OCI-LY3 (cell line): ENCODE results near the gene FILIP1L.

Source experiments
- H2AFZ ChIP-seq: fragments of 200-600, 300-600 bp; shearing (Covaris generic); 2 replicates; pipeline ENCODE4 v1.6.0; 2014; ENCODE audit warnings: antibody characterized with exemption, low read depth, low read length
- H3K27ac ChIP-seq: fragments of 200-600, 300-600 bp; sonication (generic); 2 replicates; pipeline ENCODE4 v1.5.1; 2014; ENCODE audit warnings: mild to moderate bottlenecking, low read length, moderate library complexity, mixed read lengths
- H3K27me3 ChIP-seq: fragments of 200-600, 300-600 bp; sonication (generic); 2 replicates; pipeline ENCODE4 v1.6.1; 2014; ENCODE audit warnings: low read depth, low read length, mixed read lengths
- H3K36me3 ChIP-seq: fragments of 200-600, 300-600 bp; sonication (generic); replicated peaks from 2 replicates; pipeline ENCODE3; 2014; ENCODE audit warnings: low read depth, low read length, mixed read lengths
- H3K4me1 ChIP-seq: fragments of 300-600, 200-600 bp; sonication (generic); 2 replicates; pipeline ENCODE4 v1.6.1; 2014; ENCODE audit warnings: low read length, mixed read lengths
- H3K4me2 ChIP-seq: fragments of 200-600, 300-600 bp; sonication (generic); 2 replicates; pipeline ENCODE4 v1.6.1; 2014; ENCODE audit warnings: low read length, mixed read lengths
- H3K4me3 ChIP-seq: fragments of 300-600, 200-600 bp; sonication (generic); 2 replicates; pipeline ENCODE4 v1.5.1; 2014; ENCODE audit warnings: antibody characterized with exemption, mild to moderate bottlenecking, low read length, moderate library complexity
- H3K79me2 ChIP-seq: fragments of 300-600, 200-600 bp; shearing (Covaris generic); 2 replicates; pipeline ENCODE4 v1.6.1; 2014; ENCODE audit warnings: mild to moderate bottlenecking, low read length, mixed read lengths
- H3K9ac ChIP-seq: fragments of 300-600, 200-600 bp; shearing (Covaris generic); 2 replicates; pipeline ENCODE4 v1.6.0; 2014; ENCODE audit warnings: mild to moderate bottlenecking, low read length, moderate library complexity
- H3K9me3 ChIP-seq: fragments of 200-600, 300-600 bp; shearing (Covaris generic); 2 replicates; pipeline ENCODE4 v1.6.1; 2014; ENCODE audit warnings: low read length, mixed read lengths; ENCODE audit not compliant: insufficient read depth
- H4K20me1 ChIP-seq: fragments of 200-600, 300-600 bp; sonication (generic); 2 replicates; pipeline ENCODE4 v1.6.1; 2016; ENCODE audit warnings: low read length, mixed read lengths; ENCODE audit not compliant: insufficient read depth
- CTCF ChIP-seq: fragments of 200-600, 300-600 bp; sonication (generic); IDR thresholded peaks from 2 replicates; pipeline ENCODE4 v1.5.1; 2014; ENCODE audit warnings: antibody characterized with exemption, low read length, low read depth
- EZH2phosphoT487 ChIP-seq: fragments of 200-600 bp; shearing (Covaris generic); IDR thresholded peaks from 2 replicates; pipeline ENCODE4 v1.6.1; 2018; ENCODE audit warnings: antibody characterized with exemption, mixed run types, low read depth

The FILIP1L gene

GRCh38 chr3:99875581-99875928 is 238.7 kb downstream of the FILIP1L start:
- H4K20me1 ChIP-seq: peaks cover 4% of the 10 kb centered on the region; the same call in 1 of the 2 replicates
- H3K4me2 ChIP-seq: peak overlapping the region; percentile 98
- no peaks in the 10 kb centered on the region for H3K9me3 ChIP-seq
- H3K9ac ChIP-seq: peak overlapping the region; percentile 75
- H2AFZ ChIP-seq: peak overlapping the region; percentile 79
- H3K4me1 ChIP-seq: peaks cover 27% of the 10 kb centered on the region
- no peak overlapping the region for H3K27ac ChIP-seq
- no peaks in the 10 kb centered on the region for H3K36me3 ChIP-seq
- H3K4me3 ChIP-seq: peak overlapping the region; percentile 95
- no peak for TF ChIP-seq EZH2phosphoT487
- TF ChIP-seq CTCF: no peak
- H3K27me3 ChIP-seq: no peaks in the 10 kb centered on the region
- no peaks in the 10 kb centered on the region; the same call in 1 of the 2 replicates for H3K79me2 ChIP-seq

GRCh38 chr3:99874237-99875002 is 239.9 kb downstream of the FILIP1L start:
- Histone ChIP-seq H3K9ac (no peak overlapping the region), H3K27me3 (no peaks in the 10 kb centered on the region), H4K20me1 (peaks cover 4% of the 10 kb centered on the region; the same call in 1 of the 2 replicates), H3K4me1 (peaks cover 27% of the 10 kb centered on the region), H3K36me3 (no peaks in the 10 kb centered on the region), H3K27ac (no peak overlapping the region), H3K79me2 (no peaks in the 10 kb centered on the region; the same call in 1 of the 2 replicates), H3K9me3 (no peaks in the 10 kb centered on the region), H2AFZ (no peak overlapping the region), H3K4me2 (peak overlapping the region; percentile 98), H3K4me3 (peak overlapping the region; percentile 95; the same call in 1 of the 2 replicates)
- no peak for TF ChIP-seq EZH2phosphoT487
- TF ChIP-seq CTCF: no peak

GRCh38 chr3:99873269-99874102 is 240.8 kb downstream of the FILIP1L start:
- peaks cover 27% of the 10 kb centered on the region for H3K4me1 ChIP-seq
- no peak overlapping the region for H2AFZ ChIP-seq
- H3K4me2 ChIP-seq: no peak overlapping the region
- no peaks in the 10 kb centered on the region for H3K9me3 ChIP-seq
- H3K27me3 ChIP-seq: no peaks in the 10 kb centered on the region
- peaks cover 4% of the 10 kb centered on the region; the same call in 1 of the 2 replicates for H4K20me1 ChIP-seq
- TF ChIP-seq CTCF: no peak
- no peak for TF ChIP-seq EZH2phosphoT487
- H3K27ac ChIP-seq: no peak overlapping the region
- H3K36me3 ChIP-seq: no peaks in the 10 kb centered on the region
- no peaks in the 10 kb centered on the region; the same call in 1 of the 2 replicates for H3K79me2 ChIP-seq
- no peak overlapping the region for H3K9ac ChIP-seq
- no peak overlapping the region for H3K4me3 ChIP-seq

- H3K9ac ChIP-seq: no peak overlapping the region
- no peak overlapping the region for H2AFZ ChIP-seq
- H3K4me3 ChIP-seq: no peak overlapping the region
- H3K4me2 ChIP-seq: peak overlapping the region; percentile 6; the same call in 1 of the 2 replicates
- no peaks in the 10 kb centered on the region for H3K36me3 ChIP-seq
- peaks cover 25% of the 10 kb centered on the region for H3K4me1 ChIP-seq
- no peak overlapping the region for H3K27ac ChIP-seq
- H3K9me3 ChIP-seq: no peaks in the 10 kb centered on the region
- 0 out of 2 replicates have a peak, but pooled peaks cover 4% of the 10 kb centered on the region for H4K20me1 ChIP-seq
- TF ChIP-seq EZH2phosphoT487 (no peak), CTCF (no peak)
- no peaks in the 10 kb centered on the region for H3K27me3 ChIP-seq
- peaks cover 4% of the 10 kb centered on the region; the same call in 1 of the 2 replicates for H3K79me2 ChIP-seq
Observed at GRCh38 chr3:99872923-99873254, 241.4 kb downstream of the FILIP1L start.
